A549 (cell line): Measurements from ENCODE around the gene SHC2. TPM values are rescaled to one million over a fixed set of nuclear protein-coding genes. Genes with fewer than 3 reads are reported as not detected.
"Not testable (repeated sequence)": the region's sequence is repeated elsewhere in the genome, so short reads cannot be mapped to it uniquely, and the experiment has no call there.

Experiments used
- ATAC-seq, 2 experiments: fragments of 200-7000 bp in 1 of 2; fragments of >200 bp in 1 of 2; cut with Nextera tagmentation in 1 of 2; cut with Tn5 transposase in 1 of 2; 3 replicates each; pipeline versions ENCODE4 v1.8.0 to v1.9.1; 2018 to 2020; ENCODE audit warnings: mild to moderate bottlenecking in 1 of 2, moderate library complexity in 1 of 2
- CTCF ChIA-PET: fragments of 300-600 bp; sonication (Branson Sonifier 250); formaldehyde crosslinking; extraction: SDS; loops from one replicate; lab custom pipeline; 2021; ENCODE audit warnings: antibody characterized with exemption, inconsistent platforms; lab: Yijun Ruan, JAX
- POLR2A ChIA-PET: fragments of 350-600 bp; formaldehyde crosslinking; extraction: SDS; loops from one replicate; lab custom pipeline; 2021; ENCODE audit warnings: antibody characterized with exemption, inconsistent platforms; lab: Yijun Ruan, JAX
- DNase-seq, 2 experiments: peaks; one replicate each; pipeline versions ENCODE4 v3.0.0 to v3.0.0-alpha.2; 2011 to 2016; ENCODE audit warnings: low read depth in 1 of 2, low spot score in 1 of 2
- FAIRE-seq: peaks from 2 replicates; lab custom pipeline; 2011; peaks lifted over from hg19 to GRCh38; lab: Jason Lieb, UNC
- H3K27ac ChIP-seq, 2 experiments: fragments of >200 bp; sonication (Bioruptor Twin); formaldehyde crosslinking; 3 replicates each; pipeline ENCODE4 v1.5.1; 2016 to 2017
- H3K4me1 ChIP-seq: fragments of >200 bp; sonication (Bioruptor Twin); formaldehyde crosslinking; 3 replicates; pipeline ENCODE4 v1.6.1; 2016
- H3K4me2 ChIP-seq: fragments of >200 bp; sonication (Bioruptor Twin); formaldehyde crosslinking; 3 replicates; pipeline ENCODE4 v1.6.1; 2016
- H3K4me3 ChIP-seq: fragments of >200 bp; sonication (Bioruptor Twin); formaldehyde crosslinking; 3 replicates; pipeline ENCODE4 v1.5.1; 2016
- H3K9me3 ChIP-seq: fragments of >200 bp; sonication (Bioruptor Twin); formaldehyde crosslinking; 3 replicates; pipeline ENCODE4 v1.6.1; 2016
- CEBPB ChIP-seq, 2 experiments: fragments of >200 bp in 1 of 2; sonication (Bioruptor Twin) in 1 of 2; formaldehyde crosslinking in 1 of 2; IDR thresholded peaks; 2 replicates each; pipeline ENCODE4 v1.6.1; 2012 to 2016
- CHD2 ChIP-seq: fragments of 150-350 bp; IDR thresholded peaks from 2 replicates; pipeline ENCODE4 v1.6.1; 2014; ENCODE audit warnings: low read length; ENCODE audit not compliant: partially characterized antibody
- ESRRA ChIP-seq: fragments of 150-350 bp; IDR thresholded peaks from 2 replicates; pipeline ENCODE4 v1.6.1; 2014; ENCODE audit warnings: mild to moderate bottlenecking, low read length, borderline replicate concordance
- FOSL2 ChIP-seq, 2 experiments: fragments of 450-650 bp in 1 of 2; fragments of >200 bp in 1 of 2; sonication (Bioruptor Twin) in 1 of 2; formaldehyde crosslinking; IDR thresholded peaks; 2 replicates each; pipeline versions ENCODE4 v1.5.0 to v1.6.1; 2016 to 2020; ENCODE audit warnings: mild to moderate bottlenecking in 1 of 2, moderate library complexity in 1 of 2
- HOXB5 ChIP-seq: fragments of 250-450 bp; sonication (Bioruptor Pico); IDR thresholded peaks from 2 replicates; pipeline ENCODE4 v1.5.0; 2020; ENCODE audit warnings: mild to moderate bottlenecking, moderate library complexity
- JUN ChIP-seq, 2 experiments: fragments of >200 bp; sonication (Bioruptor Twin); formaldehyde crosslinking; IDR thresholded peaks; 2 replicates in 1 of 2; 3 replicates in 1 of 2; pipeline ENCODE4 v1.6.1; 2016 to 2017
- JUNB ChIP-seq: fragments of >200 bp; sonication (Bioruptor Twin); formaldehyde crosslinking; IDR thresholded peaks from 2 replicates; pipeline ENCODE4 v1.6.1; 2016
- KDM5A ChIP-seq: fragments of 200-600 bp; sonication (generic); IDR thresholded peaks from 2 replicates; pipeline ENCODE4 v1.6.1; 2016; ENCODE audit warnings: antibody characterized with exemption, mild to moderate bottlenecking
- MAFK ChIP-seq: fragments of 450-650 bp; IDR thresholded peaks from 2 replicates; pipeline ENCODE4 v1.6.1; 2014; ENCODE audit not compliant: partially characterized antibody
- NPAS2 ChIP-seq: fragments of 250-450 bp; sonication (Bioruptor Pico); IDR thresholded peaks from 2 replicates; pipeline ENCODE4 v1.8.0; 2022; ENCODE audit warnings: mild to moderate bottlenecking, moderate library complexity, borderline replicate concordance
- REST ChIP-seq: fragments of 200-600 bp; sonication (generic); IDR thresholded peaks from 2 replicates; pipeline ENCODE4 v1.6.1; 2016; ENCODE audit warnings: antibody characterized with exemption, mild to moderate bottlenecking, moderate library complexity
- SMC3 ChIP-seq: fragments of >200 bp; sonication (Bioruptor Twin); formaldehyde crosslinking; IDR thresholded peaks from 3 replicates; pipeline ENCODE4 v1.6.1; 2018; ENCODE audit warnings: inconsistent platforms
- TFCP2L1 ChIP-seq: fragments of 250-450 bp; sonication (Bioruptor Pico); IDR thresholded peaks from 2 replicates; pipeline ENCODE4 v1.5.0; 2021; ENCODE audit warnings: mild to moderate bottlenecking
- TP53 ChIP-seq: fragments of 250-450 bp; sonication (Bioruptor Pico); IDR thresholded peaks from 2 replicates; pipeline ENCODE4 v1.5.0; 2021; ENCODE audit warnings: mild to moderate bottlenecking, moderate library complexity
- ZC3H11A ChIP-seq: fragments of 450-650 bp; IDR thresholded peaks from 2 replicates; pipeline ENCODE4 v1.6.1; 2014; ENCODE audit warnings: antibody characterized with exemption, mild to moderate bottlenecking
- ZFP36 ChIP-seq: fragments of 450-650 bp; IDR thresholded peaks from 2 replicates; pipeline ENCODE4 v1.6.1; 2014; ENCODE audit warnings: borderline replicate concordance; ENCODE audit not compliant: partially characterized antibody
- ZSCAN20 ChIP-seq: fragments of 250-450 bp; sonication (Bioruptor Pico); IDR thresholded peaks from 2 replicates; pipeline ENCODE4 v1.8.0; 2022; ENCODE audit warnings: mild to moderate bottlenecking, moderate library complexity
- WGBS: methylation state at CpG from one replicate; pipeline ENCODE4 v1.1.6; 2017; ENCODE audit errors: missing lambda C conversion rate; 5-methylcytosine and 5-hydroxymethylcytosine counted together
- polyA plus RNA-seq, 4 experiments: library from polyadenylated mRNA; depleted of rRNA in 3 of 4; stranded (reverse); fragments of >200 nt; fragmentation: RNase III in 1 of 4; extraction: RNeasy Plus Mini Kit Qiagen cat#74134 plus additional on column Dnase treatment in 1 of 4; gene quantifications; 2 replicates in 3 of 4; 3 replicates in 1 of 4; pipeline ENCODE4 v1.2.3, GENCODE V29; 2011 to 2017

The SHC2 gene
- polyA plus RNA-seq, 2 of the 4 experiments (the other 2 are of a cell fraction): 0.36 to 0.58 TPM

GRCh38 chr19:395467-395866 is 65.4 kb downstream of the SHC2 start:
- FAIRE-seq: no peak
- Histone ChIP-seq H3K4me2 (no peak overlapping the region), H3K27ac (no peak overlapping the region), H3K9me3 (no peaks in the 10 kb centered on the region; the same call in 2 of the 3 replicates), H3K4me3 (no peak overlapping the region), H3K4me1 (no peaks in the 10 kb centered on the region)
- TF ChIP-seq ZSCAN20 (CRISPR knock-in tag) (no peak), NPAS2 (CRISPR knock-in tag) (no peak), HOXB5 (no peak), REST (no peak), ZC3H11A (no peak), KDM5A (no peak), JUN (IDR thresholded peaks at IDR 0.05) (no peak), JUNB (no peak), CHD2 (no peak), TP53 (CRISPR knock-in tag) (no peak), MAFK (no peak), CEBPB (IDR thresholded peaks at IDR 0.05) (no peak), FOSL2 (IDR thresholded peaks at IDR 0.05) (no peak), FOSL2 (CRISPR knock-in tag; IDR thresholded peaks at IDR 0.05) (no peak), ZFP36 (no peak), SMC3 (no peak), TFCP2L1 (CRISPR knock-in tag) (no peak)
- CTCF ChIA-PET: no interaction called here
- no peak for ATAC-seq
- POLR2A ChIA-PET: no interaction called here
- WGBS: 77% methylated on average over 5 of the region's 5 CpGs
- DNase-seq: no peak

GRCh38 chr19:394857-395256 is 66.0 kb downstream of the SHC2 start:
- H3K4me2 ChIP-seq, DNase-seq, H3K4me1 ChIP-seq, POLR2A ChIA-PET, FAIRE-seq, CTCF ChIA-PET, H3K9me3 ChIP-seq, ATAC-seq, H3K4me3 ChIP-seq, H3K27ac ChIP-seq: not testable (repeated sequence)
- WGBS: 14% methylated on average over 1 of the region's 1 CpG

- FAIRE-seq, ATAC-seq, H3K27ac ChIP-seq, H3K4me3 ChIP-seq, POLR2A ChIA-PET, H3K4me1 ChIP-seq, CTCF ChIA-PET, H3K9me3 ChIP-seq, H3K4me2 ChIP-seq, DNase-seq: not testable (repeated sequence)
These were observed 67.3 kb downstream of the SHC2 start for GRCh38 chr19:393560-393959.

- no peak for ATAC-seq
- 35% methylated on average over 13 of the region's 17 CpGs for WGBS
- ChIA-PET POLR2A (no interaction called here), CTCF (no interaction called here)
- Histone ChIP-seq H3K4me3 (no peak overlapping the region), H3K4me2 (no peak overlapping the region), H3K9me3 (no peaks in the 10 kb centered on the region; the same call in 2 of the 3 replicates), H3K27ac (no peak overlapping the region), H3K4me1 (no peaks in the 10 kb centered on the region)
- DNase-seq: no peak
- no peak for FAIRE-seq
- TF ChIP-seq ZC3H11A: no peak
- TF ChIP-seq ESRRA: no peak
These were observed 68.4 kb downstream of the SHC2 start for GRCh38 chr19:392375-392970.
